CD4-positive, alpha-beta T cell treated with Interferon alpha-2 for 1 hour (primary cell): ENCODE data around the gene WSB2.
"Not testable (repeated sequence)": the region's sequence is repeated elsewhere in the genome, so short reads cannot be mapped to it uniquely, and the experiment has no call there.

Experiments
- DNase-seq, 2 donors: peaks; one replicate each; pipeline ENCODE4 v3.0.0-alpha.2; 2020 to 2022

The WSB2 gene

GRCh38 chr12:118034429-118035189, 26.4 kb downstream of the WSB2 start:
- DNase-seq: no peak

- no peak for DNase-seq
Measured at GRCh38 chr12:118033902-118034301, 27.1 kb downstream of the WSB2 start.

GRCh38 chr12:118033323-118033722, 27.7 kb downstream of the WSB2 start:
- no peak for DNase-seq

GRCh38 chr12:118032188-118032587, 28.8 kb downstream of the WSB2 start:
- no peak for DNase-seq

- no peak for DNase-seq
Measured at GRCh38 chr12:118029166-118029565, 31.8 kb downstream of the WSB2 start.

- DNase-seq: no peak
Measured at GRCh38 chr12:118025168-118025567, 35.8 kb downstream of the WSB2 start.

- DNase-seq: no peak
Measured at GRCh38 chr12:118023301-118023860, 37.6 kb downstream of the WSB2 start.

- DNase-seq: no peak
Measured at GRCh38 chr12:118022728-118023109, 38.3 kb downstream of the WSB2 start.

- DNase-seq: not testable (repeated sequence)
Measured at GRCh38 chr12:118022097-118022727, 38.8 kb downstream of the WSB2 start.

GRCh38 chr12:118020036-118020435, 40.9 kb downstream of the WSB2 start:
- no peak for DNase-seq

GRCh38 chr12:118017926-118018325, 43.1 kb downstream of the WSB2 start:
- DNase-seq: no peak

- DNase-seq: peak; percentile 97
Measured at GRCh38 chr12:118016424-118017264, 44.3 kb downstream of the WSB2 start, which contains the start of gene RFC5. Gene RFC5 (plus strand): TSS chr12:118016703. CDS start chr12:118016828, 125 bp downstream.

GRCh38 chr12:118015944-118016343, 45.0 kb downstream of the WSB2 start:
- DNase-seq: no peak

GRCh38 chr12:118015306-118015705, 45.7 kb downstream of the WSB2 start:
- DNase-seq: no peak

GRCh38 chr12:118013283-118013682, 47.7 kb downstream of the WSB2 start:
- no peak for DNase-seq

GRCh38 chr12:118011961-118012360, 49.0 kb downstream of the WSB2 start:
- no peak for DNase-seq

- no peak for DNase-seq
Measured at GRCh38 chr12:118011377-118011776, 49.6 kb downstream of the WSB2 start.

- DNase-seq: no peak
Measured at GRCh38 chr12:118010903-118011302, 50.1 kb downstream of the WSB2 start.

GRCh38 chr12:117999806-118000205, 61.2 kb downstream of the WSB2 start:
- not testable (repeated sequence) for DNase-seq

GRCh38 chr12:117998719-117999118, 62.3 kb downstream of the WSB2 start:
- DNase-seq: no peak

- DNase-seq: no peak
Measured at GRCh38 chr12:117994551-117995438, 66.2 kb downstream of the WSB2 start.
